Mesenchymal stem cell (in vitro differentiated cells and primary cell): ENCODE results near the gene FTSJ3.

Experiments used
- DNase-seq: peaks from one replicate; pipeline ENCODE4 v3.0.0-alpha.2; 2013
- H2AFZ ChIP-seq: one replicate; pipeline ENCODE4 v1.6.1; 2013; ENCODE audit warnings: low read depth, mild to moderate bottlenecking, control low read depth, inconsistent platforms, low read length, moderate library complexity
- H2AK5ac ChIP-seq: 2 replicates; pipeline ENCODE4 v1.6.1; 2013; ENCODE audit warnings: low read length, moderate library complexity, mild to moderate bottlenecking, inconsistent platforms; ENCODE audit not compliant: severe bottlenecking
- H2BK120ac ChIP-seq: one replicate; pipeline ENCODE4 v1.6.1; 2013; ENCODE audit warnings: low read depth, mild to moderate bottlenecking, inconsistent platforms, low read length, moderate library complexity
- H2BK12ac ChIP-seq, 2 experiments: one replicate each; pipeline ENCODE4 v1.6.1; 2013; ENCODE audit warnings: inconsistent platforms in 2 of 2, low read length in 2 of 2, mild to moderate bottlenecking in 2 of 2, moderate library complexity in 2 of 2, control low read depth in 1 of 2
- H2BK15ac ChIP-seq: one replicate; pipeline ENCODE4 v1.6.1; 2013; ENCODE audit warnings: mild to moderate bottlenecking, low read depth, inconsistent platforms; ENCODE audit not compliant: poor library complexity, severe bottlenecking
- H2BK5ac ChIP-seq: 2 replicates; pipeline ENCODE4 v1.6.1; 2013; ENCODE audit warnings: low read depth, mild to moderate bottlenecking, low read length, control low read depth, inconsistent platforms; ENCODE audit not compliant: poor library complexity, severe bottlenecking
- H3K14ac ChIP-seq, 2 experiments: one replicate each; pipeline ENCODE4 v1.6.1; 2013; ENCODE audit warnings: inconsistent platforms in 2 of 2, low read length in 2 of 2, control low read depth in 1 of 2, mild to moderate bottlenecking in 1 of 2, moderate library complexity in 1 of 2
- H3K18ac ChIP-seq, 2 experiments: one replicate each; pipeline ENCODE4 v1.6.1; 2013; ENCODE audit warnings: inconsistent platforms in 2 of 2, low read length in 2 of 2, control low read depth in 1 of 2, low read depth in 1 of 2, mild to moderate bottlenecking in 1 of 2
- H3K23ac ChIP-seq, 2 experiments: one replicate each; pipeline ENCODE4 v1.6.1; 2013; ENCODE audit warnings: inconsistent platforms in 2 of 2, low read length in 2 of 2, mild to moderate bottlenecking in 2 of 2, moderate library complexity in 2 of 2, control low read depth in 1 of 2
- H3K27ac ChIP-seq: 2 replicates; pipeline ENCODE4 v1.5.1; 2013; ENCODE audit warnings: mild to moderate bottlenecking, moderate library complexity, low read length, control low read depth, inconsistent platforms; ENCODE audit not compliant: poor library complexity, severe bottlenecking
- H3K27me3 ChIP-seq, 2 experiments: 2 replicates each; pipeline versions ENCODE4 v1.6.1 to v1.7.0; 2013; ENCODE audit warnings: low read length in 2 of 2, mild to moderate bottlenecking in 2 of 2, moderate library complexity in 2 of 2, control low read depth in 1 of 2, inconsistent platforms in 1 of 2; ENCODE audit not compliant: control insufficient read depth in 1 of 2, insufficient read depth in 1 of 2
- H3K36me3 ChIP-seq, 2 experiments: 2 replicates each; pipeline versions ENCODE4 v1.6.1 to v1.7.0; 2013; ENCODE audit warnings: low read length in 2 of 2, control low read depth in 1 of 2, inconsistent platforms in 1 of 2, low read depth in 1 of 2, mild to moderate bottlenecking in 1 of 2; ENCODE audit not compliant: insufficient read depth in 2 of 2, control insufficient read depth in 1 of 2
- H3K4ac ChIP-seq, 2 experiments: one replicate each; pipeline ENCODE4 v1.6.1; 2013; ENCODE audit warnings: inconsistent platforms in 2 of 2, low read length in 2 of 2, mild to moderate bottlenecking in 2 of 2, moderate library complexity in 2 of 2, control low read depth in 1 of 2, low read depth in 1 of 2
- H3K4me1 ChIP-seq: 2 replicates; pipeline ENCODE4 v1.6.1; 2013; ENCODE audit warnings: low read depth, low read length, control low read depth; ENCODE audit not compliant: control insufficient read depth, insufficient read depth
- H3K4me2 ChIP-seq: 2 replicates; pipeline ENCODE4 v1.6.1; 2013; ENCODE audit warnings: low read length, mild to moderate bottlenecking, inconsistent platforms; ENCODE audit not compliant: poor library complexity, severe bottlenecking
- H3K4me3 ChIP-seq, 2 experiments: 2 replicates each; pipeline versions ENCODE4 v1.5.1 to v1.7.0; 2013; ENCODE audit warnings: low read length in 2 of 2, mild to moderate bottlenecking in 2 of 2, control low read depth in 1 of 2, low read depth in 1 of 2; ENCODE audit not compliant: insufficient read depth in 1 of 2
- H3K79me1 ChIP-seq: replicated peaks from 2 replicates; pipeline ENCODE4 v1.6.1; 2013; ENCODE audit warnings: mild to moderate bottlenecking, control low read depth, low read length, inconsistent platforms; ENCODE audit not compliant: poor library complexity, severe bottlenecking
- H3K9ac ChIP-seq: 2 replicates; pipeline ENCODE4 v1.7.0; 2013; ENCODE audit warnings: mild to moderate bottlenecking, low read length, moderate library complexity
- H3K9me3 ChIP-seq: 2 replicates; pipeline ENCODE4 v1.7.0; 2013; ENCODE audit warnings: mild to moderate bottlenecking, low read length; ENCODE audit not compliant: control insufficient read depth
- H4K8ac ChIP-seq: one replicate; pipeline ENCODE4 v1.6.1; 2013; ENCODE audit warnings: inconsistent platforms, mild to moderate bottlenecking, low read length, moderate library complexity
- H4K91ac ChIP-seq: one replicate; pipeline ENCODE4 v1.6.1; 2013; ENCODE audit warnings: mild to moderate bottlenecking, low read length, inconsistent platforms
- WGBS: methylation state at CpG from one replicate; pipeline ENCODE4 v1.1.7; 2013; ENCODE audit warnings: mixed read lengths; 5-methylcytosine and 5-hydroxymethylcytosine counted together

FTSJ3 gene

GRCh38 chr17:63780507-63780906 is 47.0 kb downstream of the FTSJ3 start:
- H3K4me1 ChIP-seq = peaks cover 11% of the 10 kb centered on the region
- H2BK15ac ChIP-seq = no peak overlapping the region
- H3K23ac ChIP-seq = no peak overlapping the region
- H3K36me3 ChIP-seq = peaks cover 13 to 61% of the 10 kb centered on the region in 2 experiments
- peak; percentile 24 for DNase-seq
- H2AFZ ChIP-seq = no peak overlapping the region
- H3K9ac ChIP-seq = peak overlapping the region; percentile 33
- 100% methylated on average over 1 of the region's 1 CpG for WGBS
- no peak overlapping the region for H3K4me3 ChIP-seq
- no peak overlapping the region for H3K4ac ChIP-seq
- no peak overlapping the region for H4K91ac ChIP-seq
- H3K14ac ChIP-seq = no peak overlapping the region
- H2BK5ac ChIP-seq = no peak overlapping the region
- no peak overlapping the region for H4K8ac ChIP-seq
- no peaks in the 10 kb centered on the region for H3K27me3 ChIP-seq
- H3K18ac ChIP-seq = no peak overlapping the region
- H3K9me3 ChIP-seq = no peaks in the 10 kb centered on the region
- H2BK12ac ChIP-seq = no peak overlapping the region
- no peak overlapping the region for H3K27ac ChIP-seq
- no peak overlapping the region for H2BK120ac ChIP-seq
- no peak overlapping the region for H2AK5ac ChIP-seq
- no peaks in the 10 kb centered on the region for H3K79me1 ChIP-seq
- H3K4me2 ChIP-seq = no peak overlapping the region

- Histone ChIP-seq H3K4ac (no peak overlapping the region), H2BK5ac (no peak overlapping the region), H3K4me1 (peaks cover 7% of the 10 kb centered on the region), H2BK120ac (no peak overlapping the region), H3K4me3 (peak overlapping the region in 1 of 2 experiments; percentile 98), H3K14ac (no peak overlapping the region), H4K8ac (no peak overlapping the region), H3K18ac (no peak overlapping the region), H2BK12ac (no peak overlapping the region), H3K79me1 (no peaks in the 10 kb centered on the region), H2AFZ (no peak overlapping the region), H3K9me3 (no peaks in the 10 kb centered on the region), H3K36me3 (peaks cover 13 to 35% of the 10 kb centered on the region in 2 experiments), H3K23ac (no peak overlapping the region), H4K91ac (no peak overlapping the region), H3K9ac (peak overlapping the region; percentile 97), H3K27me3 (no peaks in the 10 kb centered on the region), H3K27ac (peak overlapping the region; percentile 3), H3K4me2 (peak overlapping the region; percentile 92), H2BK15ac (no peak overlapping the region), H2AK5ac (no peak overlapping the region)
- DNase-seq = peak; percentile 25
- 14% methylated on average over 7 of the region's 8 CpGs for WGBS
Measured at GRCh38 chr17:63775420-63775819, 52.0 kb downstream of the FTSJ3 start.

- Histone ChIP-seq H4K91ac (no peak overlapping the region), H3K4me3 (peak overlapping the region in 1 of 2 experiments; percentile 98), H3K4ac (no peak overlapping the region), H3K4me1 (peaks cover 7% of the 10 kb centered on the region), H2BK5ac (no peak overlapping the region), H3K14ac (no peak overlapping the region), H2AFZ (no peak overlapping the region), H3K36me3 (peaks cover 13 to 32% of the 10 kb centered on the region in 2 experiments), H2AK5ac (no peak overlapping the region), H3K23ac (no peak overlapping the region), H3K18ac (peak overlapping the region in 1 of 2 experiments; percentile 77), H3K9me3 (no peaks in the 10 kb centered on the region), H3K9ac (peak overlapping the region; percentile 97), H3K79me1 (no peaks in the 10 kb centered on the region), H3K27me3 (no peaks in the 10 kb centered on the region), H3K4me2 (peak overlapping the region; percentile 92), H3K27ac (peak overlapping the region; percentile 25), H2BK120ac (no peak overlapping the region), H2BK12ac (no peak overlapping the region), H2BK15ac (no peak overlapping the region), H4K8ac (no peak overlapping the region)
- DNase-seq = peak; percentile 41
- WGBS = 11% methylated on average over 3 of the region's 4 CpGs
Measured at GRCh38 chr17:63774969-63775265, 52.5 kb downstream of the FTSJ3 start.

GRCh38 chr17:63774141-63774968 is 53.1 kb downstream of the FTSJ3 start, which contains the start of gene DDX42:
TSS of gene DDX42 (plus strand) at chr17:63774170. CDS start at chr17:63787050, 12,880 bp downstream.
- Histone ChIP-seq H4K8ac (peak within 1 kb of the TSS; percentile 91), H2BK120ac (peak within 1 kb of the TSS; percentile 82), H3K9me3 (no peaks in the 10 kb centered on the region), H2AFZ (peak within 1 kb of the TSS; percentile 94), H3K9ac (peak within 1 kb of the TSS; percentile 97), H3K27ac (peak within 1 kb of the TSS; percentile 100), H3K4me3 (peak within 1 kb of the TSS; percentile 97 to 98), H3K4me2 (peak within 1 kb of the TSS; percentile 92), H4K91ac (peak within 1 kb of the TSS; percentile 85), H3K36me3 (peaks cover 12 to 28% of the 10 kb centered on the region in 2 experiments), H3K27me3 (no peaks in the 10 kb centered on the region), H3K23ac (peak within 1 kb of the TSS in 1 of 2 experiments; percentile 100), H3K4ac (peak within 1 kb of the TSS; percentile 82 to 92), H3K14ac (peak within 1 kb of the TSS in 1 of 2 experiments; percentile 99), H3K79me1 (no peaks in the 10 kb centered on the region), H3K4me1 (peaks cover 7% of the 10 kb centered on the region), H2BK12ac (peak within 1 kb of the TSS; percentile 18 to 60), H2BK15ac (peak within 1 kb of the TSS; percentile 30), H3K18ac (peak within 1 kb of the TSS; percentile 94 to 96), H2AK5ac (peak within 1 kb of the TSS; percentile 99), H2BK5ac (peak within 1 kb of the TSS; percentile 98)
- WGBS = under 1% methylated on average over 31 of the region's 67 CpGs
- DNase-seq = peak; percentile 81
